ENCODE data around the gene THSD4. TPM values are rescaled to one million over a fixed set of nuclear protein-coding genes. Genes with fewer than 3 reads are reported as not detected.
A peak's percentile ranks its signal among the peaks of the same experiment; 100 is the strongest.

The THSD4 gene
- total RNA-seq, 2 experiments from 2014 or later: not detected

DNA sequence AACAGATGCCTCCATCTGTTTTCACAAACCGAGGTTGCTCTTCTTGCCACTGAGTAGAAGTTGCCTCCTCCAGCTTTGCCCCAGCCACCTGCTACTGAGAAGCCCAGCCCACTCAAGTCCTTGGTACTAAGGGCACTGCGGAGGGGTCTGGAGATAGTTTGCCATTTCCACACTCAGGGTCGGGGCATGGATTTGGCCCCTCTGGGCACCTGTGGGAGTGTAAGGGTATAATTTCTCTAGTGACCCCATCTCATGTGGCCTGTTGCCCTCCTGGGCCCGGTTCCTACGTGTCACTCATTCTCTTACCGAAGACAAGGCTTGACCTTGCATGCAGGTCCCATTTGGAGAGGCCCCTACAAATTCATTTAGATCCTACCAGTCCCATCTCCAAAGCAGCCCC is 79.0 kb downstream of the THSD4 start:
- CTCF ChIA-PET (ENCODE audit: unreplicated experiment): no interaction called here
- intact Hi-C loops (cut with micrococcal nuclease; ENCODE audit: unreplicated experiment): no loop called here
- Histone ChIP-seq H3K9me3 (ENCODE audit: low read length) (no peaks in the 10 kb centered on the region), H3K36me3 (ENCODE audit: insufficient read depth, low read length) (no peaks in the 10 kb centered on the region), H3K4me3 (ENCODE audit: low read depth, low read length, poor library complexity, severe bottlenecking) (no peak overlapping the region), H3K4me2 (ENCODE audit: low read length) (no peak overlapping the region), H3K4me1 (ENCODE audit: insufficient read depth, low read length, poor library complexity, severe bottlenecking) (no peaks in the 10 kb centered on the region), H3K9me2 (ENCODE audit: insufficient read depth, low read length) (no peaks in the 10 kb centered on the region), H3K27ac (ENCODE audit: low read depth, low read length, poor library complexity, severe bottlenecking) (no peak overlapping the region), H4K20me1 (ENCODE audit: insufficient read depth, low read length) (no peaks in the 10 kb centered on the region), H3K79me2 (ENCODE audit: insufficient read depth, low read depth, low read length) (no peaks in the 10 kb centered on the region), H2AFZ (ENCODE audit: low read length) (no peak overlapping the region)
- no TSS peak for BruUV-seq (replicated peaks)
- POLR2A ChIA-PET: no interaction called here
- DNase-seq (ENCODE audit: low spot score): no peak
- TF ChIP-seq, protein P1, sequence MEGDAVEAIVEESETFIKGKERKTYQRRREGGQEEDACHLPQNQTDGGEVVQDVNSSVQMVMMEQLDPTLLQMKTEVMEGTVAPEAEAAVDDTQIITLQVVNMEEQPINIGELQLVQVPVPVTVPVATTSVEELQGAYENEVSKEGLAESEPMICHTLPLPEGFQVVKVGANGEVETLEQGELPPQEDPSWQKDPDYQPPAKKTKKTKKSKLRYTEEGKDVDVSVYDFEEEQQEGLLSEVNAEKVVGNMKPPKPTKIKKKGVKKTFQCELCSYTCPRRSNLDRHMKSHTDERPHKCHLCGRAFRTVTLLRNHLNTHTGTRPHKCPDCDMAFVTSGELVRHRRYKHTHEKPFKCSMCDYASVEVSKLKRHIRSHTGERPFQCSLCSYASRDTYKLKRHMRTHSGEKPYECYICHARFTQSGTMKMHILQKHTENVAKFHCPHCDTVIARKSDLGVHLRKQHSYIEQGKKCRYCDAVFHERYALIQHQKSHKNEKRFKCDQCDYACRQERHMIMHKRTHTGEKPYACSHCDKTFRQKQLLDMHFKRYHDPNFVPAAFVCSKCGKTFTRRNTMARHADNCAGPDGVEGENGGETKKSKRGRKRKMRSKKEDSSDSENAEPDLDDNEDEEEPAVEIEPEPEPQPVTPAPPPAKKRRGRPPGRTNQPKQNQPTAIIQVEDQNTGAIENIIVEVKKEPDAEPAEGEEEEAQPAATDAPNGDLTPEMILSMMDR (conservative IDR thresholded peaks at IDR 0.05; ENCODE audit: low read length): no peak
- no peak for TF ChIP-seq EZH2phosphoT487 (IDR thresholded peaks at IDR 0.05; ENCODE audit: borderline replicate concordance, low read depth, low read length)

DNA sequence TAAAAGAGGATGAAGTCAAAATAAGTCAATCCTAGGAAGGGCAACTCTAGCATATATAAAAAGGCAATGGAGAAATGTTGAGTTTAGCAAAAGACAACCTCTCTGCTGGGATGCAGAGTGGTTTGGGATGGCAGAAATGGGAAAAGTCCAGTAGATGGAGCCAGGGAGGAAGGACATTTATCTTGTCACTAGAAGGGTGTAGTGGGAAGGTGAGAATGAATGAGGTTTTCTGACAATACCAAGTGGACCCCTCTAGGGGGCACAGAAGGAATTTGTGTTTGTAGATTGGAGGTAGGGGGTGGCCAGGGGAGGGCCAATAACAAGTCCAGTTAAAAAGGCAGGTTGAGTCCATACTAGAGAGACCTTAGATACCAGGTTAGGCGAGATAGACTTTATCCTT is 80.0 kb downstream of the THSD4 start:
- no peak overlapping the region for H2AFZ ChIP-seq (ENCODE audit: low read length)
- no peaks in the 10 kb centered on the region for H3K4me1 ChIP-seq (ENCODE audit: insufficient read depth, low read length, poor library complexity, severe bottlenecking)
- CTCF ChIA-PET (ENCODE audit: unreplicated experiment): no interaction called here
- no peak overlapping the region for H3K27ac ChIP-seq (ENCODE audit: low read depth, low read length, poor library complexity, severe bottlenecking)
- H3K36me3 ChIP-seq (ENCODE audit: insufficient read depth, low read length): no peaks in the 10 kb centered on the region
- no peaks in the 10 kb centered on the region for H3K9me2 ChIP-seq (ENCODE audit: insufficient read depth, low read length)
- no peaks in the 10 kb centered on the region for H3K79me2 ChIP-seq (ENCODE audit: insufficient read depth, low read depth, low read length)
- DNase-seq (ENCODE audit: low spot score): no peak
- H3K4me3 ChIP-seq (ENCODE audit: low read depth, low read length, poor library complexity, severe bottlenecking): no peak overlapping the region
- no peak overlapping the region for H3K4me2 ChIP-seq (ENCODE audit: low read length)
- TF ChIP-seq, protein P1 (conservative IDR thresholded peaks at IDR 0.05; ENCODE audit: low read length): peak; percentile 24; the same call in 1 of the 2 replicates
- TF ChIP-seq EZH2phosphoT487 (IDR thresholded peaks at IDR 0.05; ENCODE audit: borderline replicate concordance, low read depth, low read length): no peak
- intact Hi-C loops (cut with micrococcal nuclease; ENCODE audit: unreplicated experiment): no loop called here
- no TSS peak for BruUV-seq (replicated peaks)
- no peaks in the 10 kb centered on the region for H3K9me3 ChIP-seq (ENCODE audit: low read length)
- POLR2A ChIA-PET: no interaction called here
- H4K20me1 ChIP-seq (ENCODE audit: insufficient read depth, low read length): no peaks in the 10 kb centered on the region

DNA sequence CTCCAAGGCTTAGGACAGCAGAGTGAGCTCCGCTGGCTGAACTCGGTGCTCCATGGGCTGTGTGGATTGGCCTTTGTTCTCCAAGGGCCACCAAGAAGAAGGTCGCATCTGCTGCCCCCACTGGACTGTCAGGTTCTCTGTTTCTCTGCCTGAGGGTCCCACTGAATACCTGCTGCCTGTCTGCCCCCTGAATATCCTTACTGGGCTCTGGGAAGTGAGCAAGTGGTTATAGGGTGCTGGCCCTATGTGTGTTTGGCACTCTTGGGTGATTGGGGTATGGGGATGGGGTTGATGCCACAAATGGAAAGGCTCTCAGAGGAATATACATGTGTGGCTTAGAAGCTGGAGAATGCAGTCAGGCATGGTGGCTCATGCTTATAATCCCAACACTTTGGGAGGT is 82.3 kb downstream of the THSD4 start:
- H2AFZ ChIP-seq (ENCODE audit: low read length): no peak overlapping the region
- ChIA-PET CTCF (ENCODE audit: unreplicated experiment) (no interaction called here), POLR2A (no interaction called here)
- intact Hi-C loops (cut with micrococcal nuclease; ENCODE audit: unreplicated experiment): no loop called here
- H3K9me2 ChIP-seq (ENCODE audit: insufficient read depth, low read length): no peaks in the 10 kb centered on the region
- no peak overlapping the region for H3K4me2 ChIP-seq (ENCODE audit: low read length)
- DNase-seq (ENCODE audit: low spot score): no peak
- no peaks in the 10 kb centered on the region for H3K79me2 ChIP-seq (ENCODE audit: insufficient read depth, low read depth, low read length)
- no TSS peak for BruUV-seq (replicated peaks)
- no peak overlapping the region for H3K27ac ChIP-seq (ENCODE audit: low read depth, low read length, poor library complexity, severe bottlenecking)
- no peaks in the 10 kb centered on the region for H3K36me3 ChIP-seq (ENCODE audit: insufficient read depth, low read length)
- no peaks in the 10 kb centered on the region for H3K4me1 ChIP-seq (ENCODE audit: insufficient read depth, low read length, poor library complexity, severe bottlenecking)
- no peak for TF ChIP-seq EZH2phosphoT487 (IDR thresholded peaks at IDR 0.05; ENCODE audit: borderline replicate concordance, low read depth, low read length)
- TF ChIP-seq, protein P1 (conservative IDR thresholded peaks at IDR 0.05; ENCODE audit: low read length): no peak
- no peaks in the 10 kb centered on the region for H4K20me1 ChIP-seq (ENCODE audit: insufficient read depth, low read length)
- H3K4me3 ChIP-seq (ENCODE audit: low read depth, low read length, poor library complexity, severe bottlenecking): no peak overlapping the region
- H3K9me3 ChIP-seq (ENCODE audit: low read length): no peaks in the 10 kb centered on the region
